BLaER1 treated with 17β-estradiol and CSF1 and Interleukin-3, amounts not matched to agents 10 nM and 100 nM (cell line): ENCODE results near the gene NEK10.
"Not testable (repeated sequence)": the region's sequence is repeated elsewhere in the genome, so short reads cannot be mapped to it uniquely, and the experiment has no call there.

ENCODE experiments used
- H3K27ac ChIP-seq, 11 experiments: shearing (Covaris generic); formaldehyde crosslinking; 2 replicates each; pipeline ENCODE4 v1.8.1; 2022
- H3K27me3 ChIP-seq, 11 experiments: shearing (Covaris generic); formaldehyde crosslinking; 2 replicates each; pipeline ENCODE4 v1.8.1; 2022
- H3K36me3 ChIP-seq, 11 experiments: shearing (Covaris generic); formaldehyde crosslinking; 2 replicates each; pipeline ENCODE4 v1.8.1; 2022
- H3K4me1 ChIP-seq, 10 experiments: shearing (Covaris generic); formaldehyde crosslinking; 2 replicates each; pipeline ENCODE4 v1.8.1; 2022
- H3K4me2 ChIP-seq, 11 experiments: shearing (Covaris generic); formaldehyde crosslinking; 2 replicates each; pipeline ENCODE4 v1.8.1; 2022
- H3K4me3 ChIP-seq, 10 experiments: shearing (Covaris generic); formaldehyde crosslinking; 2 replicates each; pipeline ENCODE4 v1.8.1; 2022
- H3K9ac ChIP-seq, 11 experiments: shearing (Covaris generic); formaldehyde crosslinking; 2 replicates each; pipeline ENCODE4 v1.8.1; 2022
- H3K9me3 ChIP-seq, 11 experiments: shearing (Covaris generic); formaldehyde crosslinking; replicated peaks in 1 of 11; 2 replicates each; pipeline ENCODE4 v1.8.1; 2022
- H4K20me1 ChIP-seq, 11 experiments: shearing (Covaris generic); formaldehyde crosslinking; 2 replicates each; pipeline ENCODE4 v1.8.1; 2022
- Cebpa-rat ChIP-seq, 11 experiments: shearing (Covaris generic); IDR thresholded peaks; 2 replicates each; pipeline ENCODE4 v1.8.1; 2022

NEK10 gene, protein sequence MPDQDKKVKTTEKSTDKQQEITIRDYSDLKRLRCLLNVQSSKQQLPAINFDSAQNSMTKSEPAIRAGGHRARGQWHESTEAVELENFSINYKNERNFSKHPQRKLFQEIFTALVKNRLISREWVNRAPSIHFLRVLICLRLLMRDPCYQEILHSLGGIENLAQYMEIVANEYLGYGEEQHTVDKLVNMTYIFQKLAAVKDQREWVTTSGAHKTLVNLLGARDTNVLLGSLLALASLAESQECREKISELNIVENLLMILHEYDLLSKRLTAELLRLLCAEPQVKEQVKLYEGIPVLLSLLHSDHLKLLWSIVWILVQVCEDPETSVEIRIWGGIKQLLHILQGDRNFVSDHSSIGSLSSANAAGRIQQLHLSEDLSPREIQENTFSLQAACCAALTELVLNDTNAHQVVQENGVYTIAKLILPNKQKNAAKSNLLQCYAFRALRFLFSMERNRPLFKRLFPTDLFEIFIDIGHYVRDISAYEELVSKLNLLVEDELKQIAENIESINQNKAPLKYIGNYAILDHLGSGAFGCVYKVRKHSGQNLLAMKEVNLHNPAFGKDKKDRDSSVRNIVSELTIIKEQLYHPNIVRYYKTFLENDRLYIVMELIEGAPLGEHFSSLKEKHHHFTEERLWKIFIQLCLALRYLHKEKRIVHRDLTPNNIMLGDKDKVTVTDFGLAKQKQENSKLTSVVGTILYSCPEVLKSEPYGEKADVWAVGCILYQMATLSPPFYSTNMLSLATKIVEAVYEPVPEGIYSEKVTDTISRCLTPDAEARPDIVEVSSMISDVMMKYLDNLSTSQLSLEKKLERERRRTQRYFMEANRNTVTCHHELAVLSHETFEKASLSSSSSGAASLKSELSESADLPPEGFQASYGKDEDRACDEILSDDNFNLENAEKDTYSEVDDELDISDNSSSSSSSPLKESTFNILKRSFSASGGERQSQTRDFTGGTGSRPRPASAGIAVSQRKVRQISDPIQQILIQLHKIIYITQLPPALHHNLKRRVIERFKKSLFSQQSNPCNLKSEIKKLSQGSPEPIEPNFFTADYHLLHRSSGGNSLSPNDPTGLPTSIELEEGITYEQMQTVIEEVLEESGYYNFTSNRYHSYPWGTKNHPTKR

DNA sequence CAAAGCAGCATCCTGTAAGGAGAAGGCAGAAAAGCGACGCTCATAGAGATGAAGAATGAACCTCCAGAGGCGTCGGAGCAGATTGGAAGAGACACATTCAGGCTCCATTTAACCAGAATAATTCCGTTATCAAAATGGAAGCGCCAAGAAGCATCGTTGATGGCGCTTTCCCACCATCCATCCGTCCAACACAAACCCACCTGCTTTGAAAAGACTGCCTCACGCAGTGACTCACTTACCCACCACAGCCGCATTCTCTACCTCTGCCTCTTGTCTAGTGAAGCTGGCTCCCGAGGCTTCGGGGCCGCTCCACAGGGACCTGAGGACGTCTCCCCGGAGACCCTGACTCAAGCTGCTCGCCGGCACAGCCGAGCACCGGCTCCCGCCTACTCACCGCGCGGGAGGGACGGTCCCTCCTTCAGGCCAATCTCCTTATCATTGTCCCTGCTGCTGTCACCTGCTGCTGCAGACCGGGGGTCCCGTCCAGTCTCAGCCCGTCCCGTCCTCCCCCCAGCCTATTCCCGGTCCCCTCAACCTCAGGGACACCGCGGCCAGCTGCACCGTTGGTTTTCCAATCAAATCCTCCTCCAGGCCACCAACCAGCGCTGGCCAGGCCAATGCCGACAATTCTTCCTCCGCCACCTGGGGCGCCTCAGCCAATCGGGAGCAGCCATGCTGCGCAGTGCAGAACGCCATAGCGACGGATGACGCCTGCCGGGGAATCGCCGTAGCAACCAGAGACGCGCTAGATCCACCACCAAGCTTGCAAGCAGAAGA lies at the start of gene NEK10:
NEK10 (minus strand) TSS at position 553 of the 777 bp plus-strand sequence. CDS start 16,501 bp downstream, outside the sequence.
- H3K4me1 ChIP-seq = peaks cover 0 to 21% (median 12%) of the 10 kb centered on the region in 10 experiments; a peak in 13 of 20 replicates
- H4K20me1 ChIP-seq = peaks cover 0 to 22% (median 4%) of the 10 kb centered on the region in 11 experiments; a peak in 7 of 22 replicates
- H3K27ac ChIP-seq = no peak within 1 kb of the TSS
- no peaks in the 10 kb centered on the region for H3K27me3 ChIP-seq
- peaks cover 0 to 38% (median 12%) of the 10 kb centered on the region in 11 experiments; a peak in 12 of 22 replicates for H3K36me3 ChIP-seq
- H3K4me2 ChIP-seq = peak within 1 kb of the TSS; percentile 67 to 95 (median 90)
- peak within 1 kb of the TSS in 9 of 11 experiments; percentile 1 to 42 (median 34); a peak in 10 of 22 replicates for H3K9ac ChIP-seq
- no peaks in the 10 kb centered on the region for H3K9me3 ChIP-seq
- peak within 1 kb of the TSS; percentile 49 to 72 (median 61) for H3K4me3 ChIP-seq
- no peak for TF ChIP-seq Cebpa-rat (IDR thresholded peaks at IDR 0.05)

DNA sequence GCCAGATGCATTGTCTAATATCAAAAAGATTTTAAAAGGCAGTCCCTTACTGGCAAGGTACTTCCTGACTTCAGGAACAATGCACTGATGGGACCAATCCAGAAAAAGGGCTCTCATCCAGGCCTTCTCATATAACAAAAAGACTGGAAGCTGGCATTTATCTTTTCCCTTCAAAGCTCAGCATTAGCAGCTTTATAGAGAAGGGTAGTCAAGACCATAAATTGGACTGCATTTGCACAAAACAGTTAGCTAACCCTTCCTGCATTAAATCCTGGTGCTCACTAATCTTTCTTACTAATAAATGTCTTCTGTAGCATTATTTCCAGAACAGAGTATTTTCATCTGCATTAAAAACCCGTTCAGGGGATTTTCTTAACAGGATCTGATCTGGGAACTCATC lies 46.0 kb upstream of the NEK10 start:
- H3K36me3 ChIP-seq = peaks cover 72 to 100% (median 83%) of the 10 kb centered on the region in 11 experiments
- H3K4me1 ChIP-seq = peaks cover 0 to 17% (median 0%) of the 10 kb centered on the region in 10 experiments; a peak in 2 of 20 replicates
- no peak overlapping the region for H3K9ac ChIP-seq
- H4K20me1 ChIP-seq = peaks cover 0 to 58% (median 6%) of the 10 kb centered on the region in 11 experiments; a peak in 7 of 22 replicates
- TF ChIP-seq Cebpa-rat (IDR thresholded peaks at IDR 0.05) = no peak
- no peak overlapping the region for H3K4me3 ChIP-seq
- no peak overlapping the region for H3K27ac ChIP-seq
- no peaks in the 10 kb centered on the region for H3K27me3 ChIP-seq
- H3K4me2 ChIP-seq = no peak overlapping the region
- no peaks in the 10 kb centered on the region for H3K9me3 ChIP-seq

DNA sequence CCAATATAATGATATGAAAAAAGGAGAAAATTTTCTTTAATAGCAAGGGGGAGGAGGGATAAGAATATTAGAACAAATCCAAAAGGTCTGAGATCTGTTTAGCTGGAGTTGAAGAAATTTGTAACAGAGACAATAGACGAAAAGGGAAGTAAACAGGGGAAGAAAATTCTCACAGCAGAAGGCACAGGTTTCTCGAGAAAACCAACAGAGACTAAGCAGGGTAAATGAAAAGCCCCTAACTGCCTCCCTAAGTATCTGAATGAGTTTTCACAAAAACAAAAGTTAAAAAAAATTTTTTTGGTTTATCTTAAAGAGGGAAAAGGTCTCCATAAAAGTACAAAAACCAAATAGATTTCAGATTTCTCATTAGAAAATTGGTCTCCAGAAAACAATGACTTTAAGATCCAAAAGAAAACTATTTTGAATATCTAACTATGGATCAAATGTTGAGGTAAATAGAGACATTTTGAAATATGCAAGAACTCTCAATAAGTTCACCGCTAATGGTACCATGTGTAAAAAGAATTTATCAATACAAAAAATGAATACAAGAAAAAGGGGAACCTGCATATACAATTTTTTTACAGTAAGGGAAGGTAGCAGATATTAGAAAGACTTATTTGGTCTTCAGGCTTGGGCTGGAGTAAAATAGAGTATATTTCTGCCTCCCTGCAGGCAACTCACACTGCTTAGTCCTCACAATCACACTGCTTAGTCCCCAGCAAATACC lies 23.9 kb upstream of the NEK10 start:
- Histone ChIP-seq H3K36me3 (peaks cover 77 to 100% (median 95%) of the 10 kb centered on the region in 11 experiments), H3K27ac (no peak overlapping the region), H3K9me3 (no peaks in the 10 kb centered on the region), H3K4me3 (no peak overlapping the region), H3K27me3 (no peaks in the 10 kb centered on the region), H4K20me1 (peaks cover 0 to 55% (median 0%) of the 10 kb centered on the region in 11 experiments; a peak in 7 of 22 replicates), H3K4me2 (no peak overlapping the region), H3K9ac (no peak overlapping the region; a peak in 1 of 22 replicates), H3K4me1 (peaks cover 0 to 19% (median 0%) of the 10 kb centered on the region in 10 experiments; a peak in 2 of 20 replicates)
- no peak for TF ChIP-seq Cebpa-rat (IDR thresholded peaks at IDR 0.05)

DNA sequence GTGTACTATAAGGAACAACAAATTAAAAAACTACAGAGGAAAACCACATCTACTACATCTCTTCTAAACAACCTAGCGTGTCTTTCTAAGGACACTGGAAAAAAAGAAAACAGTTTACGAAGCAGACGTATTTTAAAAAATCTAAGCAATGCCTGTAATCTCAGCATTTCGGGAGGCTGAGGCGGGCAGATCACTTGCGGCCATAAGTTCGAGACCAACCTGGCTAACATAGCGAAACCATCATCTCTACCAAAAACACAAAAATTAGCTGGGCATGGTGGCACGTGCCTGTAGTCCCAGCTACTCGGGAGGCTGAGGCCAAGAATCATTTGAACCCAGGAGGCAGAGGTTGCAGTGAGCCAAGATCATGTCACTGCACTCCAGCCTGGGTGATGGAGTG lies 23.2 kb upstream of the NEK10 start:
- H3K4me1 ChIP-seq = peaks cover 0 to 19% (median 0%) of the 10 kb centered on the region in 10 experiments; a peak in 2 of 20 replicates
- H3K4me2 ChIP-seq, H3K4me3 ChIP-seq, H3K27me3 ChIP-seq, H3K9ac ChIP-seq, H3K9me3 ChIP-seq, H3K27ac ChIP-seq: not testable (repeated sequence)
- peaks cover 77 to 100% (median 93%) of the 10 kb centered on the region in 11 experiments for H3K36me3 ChIP-seq
- peaks cover 0 to 60% (median 0%) of the 10 kb centered on the region in 11 experiments; a peak in 7 of 22 replicates for H4K20me1 ChIP-seq

DNA sequence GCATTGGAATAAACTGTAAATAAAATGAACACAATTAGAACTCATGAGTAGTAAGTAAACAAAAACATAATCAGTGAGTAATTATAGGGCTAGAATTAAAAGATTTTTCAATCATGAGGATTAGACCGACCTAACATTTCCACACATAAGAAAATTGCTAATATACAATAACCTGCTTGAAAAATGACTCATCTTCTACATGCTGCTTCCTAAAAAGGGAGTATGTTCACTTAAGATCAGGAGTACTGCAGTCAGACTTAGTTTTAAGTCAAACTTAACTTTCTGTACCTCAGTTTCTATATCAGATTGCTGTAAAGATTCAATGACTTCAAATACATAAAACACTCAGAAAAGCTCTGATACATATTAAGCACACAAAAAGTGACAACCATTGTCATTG lies 22.6 kb upstream of the NEK10 start:
- Histone ChIP-seq H3K9ac (no peak overlapping the region), H3K4me3 (no peak overlapping the region), H3K36me3 (peaks cover 77 to 100% (median 91%) of the 10 kb centered on the region in 11 experiments), H3K27me3 (no peaks in the 10 kb centered on the region), H3K4me2 (no peak overlapping the region), H3K9me3 (no peaks in the 10 kb centered on the region), H3K4me1 (peaks cover 0 to 19% (median 0%) of the 10 kb centered on the region in 10 experiments; a peak in 2 of 20 replicates), H4K20me1 (peaks cover 0 to 65% (median 0%) of the 10 kb centered on the region in 11 experiments; a peak in 7 of 22 replicates), H3K27ac (no peak overlapping the region)
- TF ChIP-seq Cebpa-rat (IDR thresholded peaks at IDR 0.05) = no peak

DNA sequence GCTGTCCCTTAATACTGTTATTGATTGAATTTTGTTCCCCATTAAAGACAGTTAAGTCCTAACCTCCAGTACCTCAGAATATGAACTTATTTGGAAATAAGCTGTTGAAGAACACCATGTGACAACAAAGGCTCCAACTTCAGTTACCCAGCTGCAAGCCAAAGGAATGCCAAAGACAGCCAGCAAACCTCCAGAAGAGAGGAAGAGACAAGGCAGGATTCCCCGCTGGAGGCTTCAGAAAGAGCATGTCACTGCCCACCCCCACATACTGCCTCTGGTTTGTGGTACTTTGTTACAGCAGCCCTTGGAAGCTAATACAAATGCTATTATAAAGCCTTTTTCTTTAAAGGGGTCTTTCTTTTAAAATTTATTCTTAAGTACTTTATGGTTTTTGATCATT lies 18.4 kb upstream of the NEK10 start:
- H3K36me3 ChIP-seq = peaks cover 78 to 100% (median 93%) of the 10 kb centered on the region in 11 experiments
- H3K27me3 ChIP-seq = no peaks in the 10 kb centered on the region
- no peak overlapping the region for H3K27ac ChIP-seq
- peaks cover 0 to 52% (median 0%) of the 10 kb centered on the region in 11 experiments; a peak in 7 of 22 replicates for H4K20me1 ChIP-seq
- no peak overlapping the region for H3K4me3 ChIP-seq
- H3K4me1 ChIP-seq = peaks cover 0 to 5% (median 0%) of the 10 kb centered on the region in 10 experiments; a peak in 1 of 20 replicates
- no peak overlapping the region for H3K4me2 ChIP-seq
- no peak for TF ChIP-seq Cebpa-rat (IDR thresholded peaks at IDR 0.05)
- no peak overlapping the region for H3K9ac ChIP-seq
- no peaks in the 10 kb centered on the region for H3K9me3 ChIP-seq

DNA sequence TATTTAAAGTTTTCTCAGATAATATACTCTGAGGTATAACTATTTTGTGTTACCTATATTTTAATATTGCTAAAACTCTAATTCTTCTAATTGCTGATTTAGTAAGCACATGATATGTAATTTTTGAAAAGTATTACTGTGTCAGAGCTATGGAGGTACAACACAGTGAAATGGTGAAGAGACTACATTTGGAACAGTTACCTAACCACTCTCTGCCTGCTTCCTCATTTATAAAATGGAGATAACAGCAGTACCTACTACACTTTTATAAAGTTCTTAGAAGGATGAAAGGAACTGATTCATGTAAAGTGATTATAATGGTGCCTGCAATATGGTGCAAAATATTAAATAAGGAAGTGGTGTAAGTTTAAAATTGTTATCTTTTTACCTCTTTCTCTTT lies 16.3 kb upstream of the NEK10 start:
- no peak for TF ChIP-seq Cebpa-rat (IDR thresholded peaks at IDR 0.05)
- no peak overlapping the region for H3K4me2 ChIP-seq
- H3K9ac ChIP-seq = no peak overlapping the region
- no peaks in the 10 kb centered on the region for H3K4me1 ChIP-seq
- no peak overlapping the region for H3K27ac ChIP-seq
- H3K4me3 ChIP-seq = no peak overlapping the region
- peaks cover 0 to 34% (median 0%) of the 10 kb centered on the region in 11 experiments; a peak in 5 of 22 replicates for H4K20me1 ChIP-seq
- H3K9me3 ChIP-seq = no peaks in the 10 kb centered on the region
- peaks cover 75 to 100% (median 91%) of the 10 kb centered on the region in 11 experiments for H3K36me3 ChIP-seq
- H3K27me3 ChIP-seq = no peaks in the 10 kb centered on the region
